Right atrium auricular region (tissue), 2 donors: ENCODE data around the gene B9D2. TPM values are rescaled to one million over a fixed set of nuclear protein-coding genes. Genes with fewer than 3 reads are reported as not detected.

Experiments used
- DNase-seq: peaks from one replicate; pipeline ENCODE4 v3.0.0-alpha.2; 2019; ENCODE audit warnings: low spot score
- H3K27ac ChIP-seq, 2 donors: fragments of 200-600 bp; sonication (generic); 1 replicate in 1 of 2; 2 replicates in 1 of 2; pipeline ENCODE4 v1.5.1; 2016 to 2019
- H3K27me3 ChIP-seq, 2 donors: fragments of 200-600 bp; sonication (generic); one replicate each; pipeline versions ENCODE4 v1.5.1 to v1.6.0; 2017 to 2019
- H3K36me3 ChIP-seq: fragments of 200-600 bp; sonication (generic); one replicate; pipeline ENCODE4 v1.5.1; 2016
- H3K4me1 ChIP-seq, 2 donors: fragments of 200-600 bp; sonication (generic); one replicate each; pipeline versions ENCODE4 v1.5.1 to v1.6.0; 2017 to 2019
- H3K4me3 ChIP-seq, 2 donors: fragments of 200-600 bp; sonication (generic); 1 replicate in 1 of 2; 2 replicates in 1 of 2; pipeline ENCODE4 v1.5.1; 2017 to 2019; ENCODE audit warnings: mild to moderate bottlenecking in 1 of 2, moderate library complexity in 1 of 2
- H3K9me3 ChIP-seq, 2 donors: fragments of 200-600 bp; sonication (generic); one replicate each; pipeline ENCODE4 v1.5.1; 2019
- total RNA-seq, 2 donors: library from RNA; depleted of rRNA; stranded (reverse); fragments of >200 nt; gene quantifications; one replicate each; pipeline ENCODE4 v1.1.0, GENCODE V29; 2016
- TF ChIP-seq, protein P1 (sequence below), 2 donors: fragments of 200-600 bp; sonication (generic); IDR thresholded peaks; one replicate each; pipeline ENCODE4 v1.5.1; 2019; ENCODE audit warnings: antibody characterized with exemption in 2 of 2

B9D2 gene
- total RNA-seq, 2 donors from 2014 or later: 1.9 to 3.8 TPM

DNA sequence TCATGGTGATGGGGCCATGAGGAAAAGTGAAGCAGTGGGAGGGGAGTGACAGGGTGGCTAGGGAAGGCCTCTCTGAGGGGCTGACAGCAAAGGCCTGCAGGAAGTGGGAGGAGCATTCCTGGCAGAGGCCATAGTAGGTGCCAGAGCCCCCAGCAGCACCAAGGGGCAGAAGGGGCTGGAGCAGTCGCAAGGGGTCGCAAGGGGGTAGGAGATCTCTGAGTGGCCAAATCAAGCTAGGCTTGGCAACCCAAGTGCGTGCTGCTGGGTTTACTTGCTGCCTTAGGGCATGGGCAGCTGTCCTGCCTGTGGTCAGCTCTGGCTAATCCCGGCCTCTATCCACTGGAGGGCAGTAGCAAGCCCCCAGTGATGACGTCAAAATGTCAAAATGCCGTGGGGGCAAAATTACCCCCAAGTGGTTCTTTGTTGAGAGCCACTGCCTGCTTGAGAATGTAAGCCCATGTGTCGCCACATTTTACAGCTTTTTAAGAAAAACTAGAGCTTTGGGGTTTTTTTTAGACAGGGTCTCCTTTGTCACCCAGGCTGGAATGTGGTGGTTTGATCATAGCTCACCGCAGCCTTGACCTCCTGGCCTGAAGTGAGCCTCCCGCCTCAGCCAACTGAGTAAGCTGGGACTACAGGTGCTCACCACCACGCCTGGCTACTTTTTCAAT is 42.2 kb downstream of the B9D2 start:
- TF ChIP-seq, protein P1, sequence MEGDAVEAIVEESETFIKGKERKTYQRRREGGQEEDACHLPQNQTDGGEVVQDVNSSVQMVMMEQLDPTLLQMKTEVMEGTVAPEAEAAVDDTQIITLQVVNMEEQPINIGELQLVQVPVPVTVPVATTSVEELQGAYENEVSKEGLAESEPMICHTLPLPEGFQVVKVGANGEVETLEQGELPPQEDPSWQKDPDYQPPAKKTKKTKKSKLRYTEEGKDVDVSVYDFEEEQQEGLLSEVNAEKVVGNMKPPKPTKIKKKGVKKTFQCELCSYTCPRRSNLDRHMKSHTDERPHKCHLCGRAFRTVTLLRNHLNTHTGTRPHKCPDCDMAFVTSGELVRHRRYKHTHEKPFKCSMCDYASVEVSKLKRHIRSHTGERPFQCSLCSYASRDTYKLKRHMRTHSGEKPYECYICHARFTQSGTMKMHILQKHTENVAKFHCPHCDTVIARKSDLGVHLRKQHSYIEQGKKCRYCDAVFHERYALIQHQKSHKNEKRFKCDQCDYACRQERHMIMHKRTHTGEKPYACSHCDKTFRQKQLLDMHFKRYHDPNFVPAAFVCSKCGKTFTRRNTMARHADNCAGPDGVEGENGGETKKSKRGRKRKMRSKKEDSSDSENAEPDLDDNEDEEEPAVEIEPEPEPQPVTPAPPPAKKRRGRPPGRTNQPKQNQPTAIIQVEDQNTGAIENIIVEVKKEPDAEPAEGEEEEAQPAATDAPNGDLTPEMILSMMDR (IDR thresholded peaks at IDR 0.05): peak; percentile 55 to 81
- peaks cover 40% of the 10 kb centered on the region for H3K36me3 ChIP-seq
- peaks cover 7 to 58% of the 10 kb centered on the region in 2 donors for H3K4me1 ChIP-seq

DNA sequence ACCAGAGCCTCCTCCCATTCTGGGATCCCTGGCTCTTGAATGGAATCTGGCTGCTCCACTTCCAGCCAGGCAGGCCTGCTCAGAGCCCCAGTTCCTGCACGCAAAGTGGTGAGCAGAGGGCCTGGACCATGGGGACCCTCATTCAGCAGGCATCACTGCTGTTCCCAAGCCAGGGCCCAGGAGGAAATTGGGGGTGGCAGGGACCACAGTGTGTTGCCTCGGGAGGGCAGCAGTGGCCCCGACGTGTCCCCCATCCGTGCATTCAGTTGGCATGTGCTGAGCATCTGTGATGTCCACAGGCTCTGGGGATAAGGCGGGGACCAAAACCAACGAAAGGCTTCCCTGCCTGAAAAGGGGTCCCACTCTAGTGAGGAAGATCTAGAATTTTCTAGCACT is 42.7 kb downstream of the B9D2 start:
- Histone ChIP-seq H3K9me3 (no peaks in the 10 kb centered on the region), H3K27ac (peak overlapping the region in 1 of 2 donors; percentile 93), H3K4me3 (no peak overlapping the region), H3K36me3 (peaks cover 45% of the 10 kb centered on the region), H3K27me3 (no peaks in the 10 kb centered on the region), H3K4me1 (peaks cover 7 to 52% of the 10 kb centered on the region in 2 donors)
- TF ChIP-seq, protein P1 (IDR thresholded peaks at IDR 0.05): no peak
- no peak for DNase-seq

More for the DNA sequence above, 42.2 kb downstream of the B9D2 start:
- Histone ChIP-seq H3K27me3 (no peaks in the 10 kb centered on the region), H3K9me3 (no peaks in the 10 kb centered on the region), H3K4me3 (no peak overlapping the region), H3K27ac (peak overlapping the region; percentile 93 to 97)
- DNase-seq: no peak

DNA sequence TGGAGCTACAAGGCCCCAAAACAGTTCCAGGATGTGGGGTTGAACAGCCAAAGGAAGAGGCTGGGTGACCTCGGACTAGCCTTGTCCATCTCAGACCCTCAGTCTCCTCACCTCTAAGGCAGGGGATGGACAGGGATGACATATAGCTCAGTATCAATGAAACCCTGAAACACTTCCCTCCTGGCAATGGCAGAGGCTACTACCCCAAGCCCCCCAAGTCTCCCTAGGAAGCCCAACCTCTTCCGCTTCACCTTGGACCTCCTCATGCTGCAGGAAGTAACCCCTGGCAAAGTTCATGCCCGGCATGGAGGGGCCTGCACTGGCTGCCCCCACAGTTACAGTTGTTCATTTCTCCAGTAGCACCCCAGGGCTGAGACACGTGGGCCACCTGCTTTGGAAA is 43.4 kb downstream of the B9D2 start:
- TF ChIP-seq, protein P1 (IDR thresholded peaks at IDR 0.05): no peak
- Histone ChIP-seq H3K9me3 (no peaks in the 10 kb centered on the region), H3K27ac (no peak overlapping the region), H3K4me3 (no peak overlapping the region), H3K36me3 (peaks cover 51% of the 10 kb centered on the region), H3K4me1 (peaks cover 7 to 46% of the 10 kb centered on the region in 2 donors), H3K27me3 (no peaks in the 10 kb centered on the region)
- no peak for DNase-seq

DNA sequence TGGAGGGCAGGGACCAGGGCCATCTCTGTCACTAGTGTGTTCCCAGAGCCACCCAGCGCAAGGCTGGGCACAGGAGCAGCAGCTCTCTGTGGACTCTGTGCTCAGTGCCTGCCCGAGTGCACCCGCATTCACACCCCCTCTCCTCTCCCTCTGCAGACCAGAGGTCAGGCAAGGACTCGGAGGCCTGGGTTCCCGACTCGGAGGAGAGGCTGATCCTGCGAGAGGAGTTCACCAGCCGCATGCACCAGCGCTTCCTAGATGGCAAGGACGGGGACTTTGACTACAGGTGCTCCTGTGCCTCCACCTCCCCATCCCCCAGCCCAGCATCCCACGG is 43.8 kb downstream of the B9D2 start:
- DNase-seq: no peak
- TF ChIP-seq, protein P1 (IDR thresholded peaks at IDR 0.05): no peak
- Histone ChIP-seq H3K4me1 (peaks cover 7 to 42% of the 10 kb centered on the region in 2 donors), H3K27ac (no peak overlapping the region), H3K9me3 (no peaks in the 10 kb centered on the region), H3K36me3 (peaks cover 56% of the 10 kb centered on the region), H3K27me3 (no peaks in the 10 kb centered on the region), H3K4me3 (no peak overlapping the region)

DNA sequence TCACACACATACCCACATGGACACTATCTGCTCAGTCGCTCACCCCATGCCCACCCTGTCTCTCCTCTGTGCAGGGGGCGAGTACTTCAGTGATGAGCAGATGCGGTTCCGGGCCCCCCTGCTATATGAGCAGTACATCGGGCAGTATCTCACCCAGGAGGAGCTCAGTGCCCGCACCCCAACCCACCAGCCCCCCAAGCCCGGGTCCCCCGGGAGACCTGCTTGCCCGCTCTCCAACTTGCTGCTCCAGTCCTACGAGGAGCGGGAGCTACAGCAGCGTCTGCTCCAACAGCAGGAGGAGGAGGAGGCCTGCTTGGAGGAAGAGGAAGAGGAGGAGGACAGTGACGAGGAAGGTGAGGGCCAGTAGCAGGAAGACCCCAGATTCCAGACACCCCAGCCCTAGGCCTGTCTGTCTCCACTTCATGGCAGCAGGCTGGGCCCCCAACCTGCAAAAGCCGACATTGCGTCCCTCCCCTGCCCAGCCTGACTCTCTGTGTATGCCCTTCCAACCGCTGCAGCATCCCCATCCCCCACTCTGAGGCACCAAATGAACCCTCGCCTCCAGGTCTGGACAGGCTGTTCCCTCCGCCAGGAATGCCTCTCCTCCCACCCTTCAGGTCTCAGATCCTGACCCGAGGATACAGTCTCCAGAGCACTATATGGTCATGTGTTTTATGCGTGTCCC is 44.3 kb downstream of the B9D2 start:
- Histone ChIP-seq H3K4me3 (no peak overlapping the region), H3K4me1 (peaks cover 7 to 37% of the 10 kb centered on the region in 2 donors), H3K27me3 (no peaks in the 10 kb centered on the region), H3K36me3 (peaks cover 59% of the 10 kb centered on the region), H3K9me3 (no peaks in the 10 kb centered on the region), H3K27ac (no peak overlapping the region)
- no peak for DNase-seq
- TF ChIP-seq, protein P1 (IDR thresholded peaks at IDR 0.05): no peak
